SIG-M5 (cell line): ENCODE results near the gene DNAAF1.
"Not testable (repeated sequence)": the region's sequence is repeated elsewhere in the genome, so short reads cannot be mapped to it uniquely, and the experiment has no call there.

Experiments used
- DNase-seq: peaks from one replicate; lab custom pipeline; 2025; lab: John Stamatoyannopoulos, UW

DNAAF1 gene

DNA sequence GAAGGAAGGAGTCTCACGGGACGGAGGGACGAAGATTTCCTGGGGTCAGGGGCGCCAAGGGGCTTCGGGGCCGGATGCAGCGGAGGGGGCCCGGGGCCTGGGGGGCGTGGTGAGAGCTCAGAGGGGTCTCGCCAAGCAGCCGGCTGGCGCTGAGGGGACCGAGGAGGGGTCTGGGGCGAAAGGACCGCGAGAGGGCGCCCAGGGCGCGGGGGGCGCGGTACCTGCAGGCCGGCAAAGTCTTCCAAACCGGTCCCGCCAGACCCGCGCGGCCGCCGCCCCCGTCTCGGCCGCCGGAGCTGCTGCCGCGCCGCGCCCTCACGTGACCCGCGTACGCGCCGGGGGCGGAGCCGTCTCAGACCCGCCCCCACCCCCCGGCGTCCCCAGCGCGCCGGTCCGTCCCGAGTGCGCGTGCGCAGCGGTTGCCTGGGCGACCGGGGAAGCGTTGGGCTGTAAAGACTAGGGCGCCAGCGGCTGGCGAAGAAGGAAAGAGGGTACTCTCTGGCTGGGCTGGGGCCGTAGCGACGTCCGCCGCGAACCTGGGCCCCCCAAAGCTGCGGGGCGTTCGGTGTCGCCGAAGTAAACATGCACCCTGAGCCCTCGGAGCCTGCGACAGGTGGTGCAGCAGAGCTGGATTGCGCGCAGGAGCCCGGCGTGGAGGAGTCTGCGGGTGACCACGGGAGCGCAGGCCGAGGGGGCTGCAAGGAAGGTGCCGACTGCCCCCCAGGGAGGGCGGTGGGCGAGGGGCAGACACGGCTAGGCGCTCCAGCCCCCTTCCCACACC is at the start of gene DNAAF1, which contains the start of gene HSDL1:
Gene DNAAF1, plus strand, starts transcription at position 450 of the 781 bp plus-strand sequence. Its CDS starts 133 bp downstream, at position 583.
Gene HSDL1, minus strand, starts transcription at position 319 of the 781 bp plus-strand sequence. CDS start 13,856 bp downstream, outside the sequence.
- no peak for DNase-seq

DNA sequence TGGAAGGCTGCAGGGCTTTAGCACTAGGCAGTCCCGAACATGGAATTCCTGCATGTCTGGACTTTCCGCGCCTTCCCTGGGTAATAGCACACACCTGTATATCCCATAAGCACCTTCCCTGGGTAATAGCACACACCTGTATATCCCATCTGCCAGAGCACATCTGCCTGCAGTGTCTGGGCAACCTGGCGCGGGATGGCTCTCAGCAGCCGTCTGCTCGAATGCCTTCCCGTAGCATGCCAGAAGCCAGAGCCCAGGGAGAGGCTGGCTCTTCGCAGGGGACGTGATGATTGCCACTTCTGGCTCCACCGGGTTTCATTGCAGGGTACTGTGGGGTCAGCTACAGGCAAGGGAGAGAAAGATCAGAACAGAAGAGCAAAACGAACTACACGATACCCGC is 49.6 kb upstream of the DNAAF1 start:
- DNase-seq: no peak

DNA sequence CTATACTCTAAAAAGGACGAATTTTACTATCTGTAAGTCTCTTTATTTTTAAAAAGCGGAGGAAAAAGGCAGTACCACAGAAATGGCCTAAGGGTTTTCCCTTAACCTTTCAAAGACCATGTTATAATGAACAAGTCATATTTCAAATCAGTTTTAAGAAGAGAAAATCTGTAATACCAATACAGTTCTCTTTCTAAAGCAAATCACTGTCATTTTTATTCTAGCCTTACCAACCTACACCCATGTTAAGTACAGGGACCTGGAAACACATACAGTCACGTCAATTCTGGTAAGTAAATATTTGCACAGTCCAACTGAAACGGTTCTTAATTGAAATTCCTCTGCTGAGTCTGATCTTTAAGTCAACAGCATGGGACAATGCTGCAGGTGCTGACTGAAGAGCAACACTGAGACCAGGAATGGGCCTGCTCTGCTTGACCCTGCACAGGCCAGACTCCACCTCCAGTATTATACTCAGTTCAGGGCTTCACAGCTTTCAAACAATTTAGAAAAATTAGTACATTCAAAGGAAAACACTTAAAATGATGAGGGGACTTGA is 48.6 kb upstream of the DNAAF1 start:
- DNase-seq: no peak

DNA sequence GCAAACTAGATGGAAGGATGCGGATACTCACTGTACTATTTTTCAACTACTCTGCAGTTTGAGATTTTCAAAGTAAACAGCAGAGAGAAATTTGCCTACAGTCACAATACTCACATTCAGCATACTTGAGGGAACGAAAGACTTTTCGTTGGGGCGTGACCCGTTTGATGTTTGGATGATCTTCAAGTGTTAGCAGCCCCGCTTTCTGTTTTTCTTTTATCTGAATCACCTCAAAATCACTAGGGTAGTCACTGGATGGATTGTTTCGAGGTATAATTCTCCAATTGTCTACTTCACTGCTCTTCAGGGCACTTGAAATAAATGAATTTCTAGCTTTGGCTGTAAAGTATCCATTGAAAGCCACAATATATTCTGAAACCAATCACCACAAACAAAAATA is 46.2 kb upstream of the DNAAF1 start:
- no peak for DNase-seq

DNA sequence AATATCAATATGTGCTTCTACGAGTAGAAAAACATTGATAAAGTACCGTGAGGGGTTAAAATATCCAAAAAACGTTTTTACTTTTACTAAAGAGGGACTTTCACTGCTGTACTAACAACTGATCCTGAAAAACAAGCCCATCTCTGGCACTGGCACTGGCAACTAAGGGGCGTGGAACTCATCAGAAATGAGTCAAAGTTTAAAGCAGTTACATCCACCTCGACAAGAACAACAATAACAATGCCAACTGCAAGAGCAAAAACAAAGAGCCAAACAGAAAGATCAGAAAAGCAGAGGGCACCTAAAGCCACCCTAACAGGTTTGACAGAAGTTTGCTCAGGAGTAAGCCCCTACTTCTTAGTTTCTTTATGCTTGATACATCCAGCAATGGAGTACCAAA is 41.4 kb upstream of the DNAAF1 start:
- no peak for DNase-seq

DNA sequence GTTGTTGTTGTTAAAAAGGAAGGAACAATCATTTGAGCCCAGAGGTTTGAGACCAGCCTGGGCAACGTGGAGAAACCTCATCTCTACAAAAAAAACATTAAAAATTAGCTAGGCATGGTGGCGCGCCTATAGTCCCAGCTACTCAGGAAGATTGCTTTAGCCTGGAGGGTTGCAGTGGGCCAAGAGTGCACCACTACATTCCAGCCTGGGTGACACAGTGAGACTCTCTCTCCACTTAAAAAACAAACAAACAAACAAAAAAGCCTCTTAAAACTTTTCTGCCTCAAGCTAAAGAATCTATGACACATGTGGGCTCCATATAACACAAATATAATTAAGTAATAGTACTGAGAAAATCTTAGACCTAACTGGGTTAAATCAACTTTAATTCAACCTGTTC is 40.9 kb upstream of the DNAAF1 start:
- DNase-seq: no peak

DNA sequence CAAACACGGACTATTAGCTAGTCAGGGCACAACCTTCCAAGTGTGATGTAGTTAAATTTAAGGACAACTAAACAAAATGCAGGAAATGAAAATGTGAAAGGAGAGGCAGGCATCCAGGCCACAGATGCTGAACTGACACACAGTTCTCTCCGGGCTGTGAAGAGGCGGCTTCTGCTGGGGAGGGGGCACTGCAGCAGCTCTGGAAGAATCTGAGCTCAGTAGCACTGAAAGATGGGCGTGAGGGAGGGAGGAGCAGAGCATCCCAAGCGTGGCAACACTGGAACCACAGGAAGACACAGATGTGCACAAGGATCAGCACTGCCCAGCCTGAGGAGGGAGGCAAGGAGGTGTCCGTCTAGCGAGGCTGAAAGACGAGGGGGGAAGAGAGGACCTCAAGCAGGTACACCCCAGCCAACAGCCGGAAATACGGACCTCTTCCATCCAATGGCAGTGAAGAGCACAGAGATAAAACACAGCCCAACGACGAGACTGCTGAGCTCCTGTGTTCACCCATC is 39.8 kb upstream of the DNAAF1 start:
- no peak for DNase-seq

DNA sequence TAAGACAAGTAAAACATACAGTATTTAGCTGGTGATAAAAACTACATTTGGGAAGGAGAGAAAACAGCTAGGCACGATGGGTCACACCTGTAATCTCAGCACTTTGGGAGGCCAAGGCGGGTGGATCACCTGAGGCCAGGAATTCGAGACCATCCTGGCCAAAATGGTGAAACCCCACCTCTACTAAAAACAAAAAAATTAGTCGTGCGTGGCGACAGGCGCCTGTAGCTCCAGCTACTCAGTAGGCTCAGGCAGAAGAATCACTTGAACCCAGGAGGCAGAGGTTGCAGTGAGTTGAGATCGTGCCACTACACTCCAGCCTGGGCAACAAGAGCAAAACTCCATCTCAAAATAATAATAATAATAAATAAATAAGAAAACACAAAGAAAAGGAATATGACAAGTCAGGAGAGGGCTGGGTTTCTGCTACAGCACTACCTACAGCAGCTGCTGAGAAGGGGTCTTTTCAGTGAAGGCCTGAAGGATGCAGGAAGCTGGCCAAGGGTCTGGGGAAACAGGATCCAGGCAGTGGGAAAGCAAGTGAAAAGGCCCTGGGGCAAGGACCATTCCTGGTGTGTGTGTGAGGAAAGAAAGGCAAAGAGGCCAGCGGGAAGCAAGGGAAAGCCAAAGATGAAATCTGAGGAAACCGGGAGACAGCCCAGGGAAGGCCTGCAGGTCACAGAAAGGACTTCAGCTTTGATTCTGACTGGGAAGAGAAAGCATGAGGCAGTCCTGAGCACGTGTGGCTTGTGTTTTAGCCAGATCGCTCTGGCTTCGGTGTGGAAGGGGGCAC is 39.0 kb upstream of the DNAAF1 start:
- DNase-seq: no peak

DNA sequence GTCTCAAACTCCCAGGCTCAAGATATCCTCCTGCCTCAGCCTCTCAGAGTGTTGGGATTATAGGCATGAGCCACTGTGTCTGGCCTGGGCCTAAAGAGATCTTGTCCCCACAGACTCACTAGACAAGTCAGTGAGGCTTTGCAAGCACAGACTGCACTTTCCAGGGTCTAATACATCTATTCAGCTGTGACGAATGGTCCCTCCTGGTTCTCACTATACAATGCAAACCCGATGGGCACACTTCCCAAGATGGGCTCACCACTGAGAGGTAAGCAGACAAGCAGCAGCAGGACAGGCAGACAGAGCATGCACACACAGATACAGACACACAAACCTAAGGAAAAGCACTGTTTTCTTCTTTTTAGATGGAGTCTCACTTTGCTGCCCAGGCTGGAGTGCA is 37.2 kb upstream of the DNAAF1 start:
- no peak for DNase-seq

DNA sequence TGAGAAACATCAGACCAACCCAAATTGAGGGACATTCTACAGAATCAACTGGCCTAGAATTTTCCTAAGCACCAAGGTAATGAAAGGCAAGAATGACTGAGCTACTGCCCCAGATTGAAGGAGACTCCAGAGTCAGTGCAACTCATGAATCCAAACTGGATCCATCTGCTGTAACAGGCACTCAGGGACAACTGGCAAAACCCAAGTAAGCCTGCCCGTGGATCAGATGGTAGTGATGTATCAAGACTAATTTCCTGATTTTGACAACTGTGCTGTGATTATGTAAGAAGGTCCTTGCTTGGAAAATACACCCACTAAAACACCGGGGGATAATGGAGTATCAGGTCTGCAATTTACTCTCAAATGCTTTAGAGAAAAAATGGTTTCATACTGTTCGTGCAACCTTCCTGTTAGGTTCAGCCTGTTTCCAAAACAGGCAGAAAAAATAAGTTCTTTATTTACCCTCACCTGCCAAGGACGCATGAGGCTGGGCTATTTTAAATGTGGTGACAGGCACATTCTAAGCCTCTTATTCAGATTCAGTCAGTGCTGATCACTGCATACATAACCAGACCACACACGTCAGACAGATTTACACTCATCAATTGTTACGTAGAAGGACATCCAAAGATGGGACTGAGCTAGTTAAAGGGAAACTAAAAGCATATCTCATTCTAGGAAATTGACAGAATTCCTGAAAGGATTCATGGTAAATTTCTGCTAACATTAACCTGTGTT is 35.3 kb upstream of the DNAAF1 start:
- no peak for DNase-seq

DNA sequence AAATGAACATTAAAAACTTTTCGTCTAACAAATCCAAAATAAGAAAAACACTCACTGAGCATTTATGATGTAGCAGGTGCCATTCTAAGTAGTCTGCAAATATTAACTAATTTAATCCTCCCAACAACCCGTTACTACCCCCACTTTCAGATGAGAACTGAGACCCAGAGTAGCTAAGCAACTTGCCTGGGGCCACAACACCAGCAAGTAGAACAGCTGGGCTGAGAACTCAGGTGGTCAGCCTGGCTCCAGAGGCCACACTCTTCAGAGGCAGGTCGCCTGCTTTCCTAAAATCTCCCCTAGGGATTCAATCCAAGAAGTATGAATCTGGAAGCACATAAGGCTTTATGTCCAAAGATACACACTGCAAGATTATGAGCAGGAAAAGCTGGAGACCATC is 34.6 kb upstream of the DNAAF1 start:
- DNase-seq: no peak

DNA sequence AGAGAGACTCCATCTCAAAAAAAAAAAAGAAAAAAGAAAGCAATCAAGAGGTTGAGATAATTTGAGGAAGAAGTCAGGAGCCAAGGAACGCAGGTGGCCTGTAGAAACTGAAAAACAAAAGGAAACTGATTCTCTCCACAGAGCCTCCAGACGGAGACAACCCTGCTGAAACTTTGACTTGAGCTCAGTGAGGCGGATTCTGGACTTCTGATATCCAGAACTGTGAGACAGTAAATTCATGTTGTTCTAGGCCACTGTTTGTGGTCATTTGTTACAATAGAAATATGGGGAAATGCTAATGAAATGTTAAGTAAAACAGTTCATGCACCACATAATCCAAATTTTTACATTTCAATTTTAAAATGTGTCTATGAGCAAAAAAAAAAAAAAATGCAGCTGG is 33.6 kb upstream of the DNAAF1 start:
- no peak for DNase-seq

DNA sequence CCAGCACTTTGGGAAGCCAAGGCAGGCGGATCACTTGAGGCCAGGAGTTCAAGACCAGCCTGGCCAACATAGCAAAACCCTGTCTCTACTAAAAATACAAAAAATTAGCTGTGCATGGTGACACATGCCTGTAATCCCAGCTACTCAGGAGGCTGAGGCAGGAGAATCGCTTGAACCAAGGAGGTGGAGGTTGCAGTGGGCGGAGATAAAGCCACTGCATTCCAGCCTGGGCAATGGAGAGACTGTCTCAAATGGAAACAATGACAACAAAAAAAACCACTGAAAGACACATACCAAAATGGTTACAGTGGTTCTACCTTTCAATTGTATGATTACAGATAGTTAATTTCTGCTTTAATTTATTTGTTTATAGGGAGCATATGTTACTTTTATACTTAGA is 33.2 kb upstream of the DNAAF1 start:
- not testable (repeated sequence) for DNase-seq

DNA sequence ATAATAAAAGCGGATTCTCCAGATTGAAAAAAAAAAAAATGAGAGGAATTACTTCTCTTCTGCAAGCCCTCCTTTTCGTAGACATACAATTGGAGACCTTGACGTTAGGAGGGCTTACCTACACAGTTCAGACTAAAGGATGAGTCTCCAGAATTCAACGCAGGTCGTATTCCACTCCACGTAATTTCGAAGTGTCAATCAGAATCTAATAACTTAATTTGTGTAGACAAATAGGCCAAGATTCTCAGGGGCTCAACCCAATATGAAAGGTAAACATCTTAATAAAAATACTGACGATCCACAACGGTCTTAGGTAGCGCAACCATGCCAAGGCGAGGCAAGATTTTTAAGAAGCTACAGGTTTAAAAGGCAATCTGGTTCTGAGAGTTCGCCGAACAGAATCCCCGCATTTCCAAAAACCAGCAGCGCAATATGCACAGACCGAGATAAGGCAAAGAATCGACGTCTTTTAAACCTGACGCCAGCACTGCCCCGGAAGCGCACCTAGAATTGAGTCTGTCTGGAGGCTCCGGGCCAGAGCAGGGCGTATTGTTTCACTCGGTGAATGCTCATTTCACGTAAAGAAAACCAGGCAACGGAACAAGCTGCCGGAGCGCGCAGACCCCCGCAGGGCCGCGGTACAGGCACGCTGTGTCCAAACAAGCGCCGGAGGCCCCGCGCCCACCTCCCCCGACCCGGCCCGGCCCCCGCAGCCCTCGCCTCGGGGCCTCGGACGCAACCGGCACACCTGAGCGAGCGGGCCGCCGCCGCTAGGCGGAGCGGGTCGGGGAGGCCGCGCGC is 29.0 kb upstream of the DNAAF1 start:
- no peak for DNase-seq

DNA sequence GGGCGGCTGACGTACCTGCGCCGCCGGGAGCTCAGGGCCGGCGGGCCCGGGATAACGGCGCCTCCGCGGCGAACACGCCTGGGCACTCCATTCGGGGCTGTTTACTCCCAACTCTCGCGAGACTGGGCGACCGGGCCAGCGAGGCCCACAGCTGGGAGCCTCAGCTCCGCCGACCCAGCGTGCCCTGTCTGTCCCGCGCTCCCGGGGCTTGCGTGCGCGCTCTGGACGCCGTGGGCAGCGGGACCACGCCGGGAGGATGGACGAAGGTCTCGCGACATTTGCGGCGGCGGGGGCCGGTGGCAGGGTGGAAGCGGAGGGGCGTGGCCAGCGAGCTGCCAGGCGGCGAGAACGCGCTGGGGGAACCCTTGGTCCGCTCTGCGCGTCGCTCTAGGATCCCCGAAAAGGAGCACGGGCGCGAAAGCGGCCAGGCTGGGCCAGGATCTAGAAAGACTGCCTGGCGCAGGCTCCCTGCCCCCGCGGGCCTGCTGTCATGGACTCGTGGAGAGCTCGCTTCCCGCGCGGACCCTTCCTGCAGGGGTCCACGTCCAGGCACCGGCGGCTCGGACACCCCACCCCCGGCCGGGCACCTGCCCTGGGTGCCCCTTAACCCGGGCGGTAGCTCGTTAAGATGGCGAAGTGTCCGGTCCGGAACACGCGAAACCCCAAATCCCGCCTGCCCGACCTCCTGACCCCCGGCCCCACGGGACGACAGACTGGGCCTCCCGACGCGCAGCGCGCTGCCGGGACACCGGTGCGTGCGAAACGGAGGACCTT is 28.2 kb upstream of the DNAAF1 start, which contains the start of gene MBTPS1:
Gene MBTPS1, minus strand, starts transcription at position 223 of the 774 bp plus-strand sequence. CDS start 15,159 bp downstream, outside the sequence.
- DNase-seq: peak; percentile 55

DNA sequence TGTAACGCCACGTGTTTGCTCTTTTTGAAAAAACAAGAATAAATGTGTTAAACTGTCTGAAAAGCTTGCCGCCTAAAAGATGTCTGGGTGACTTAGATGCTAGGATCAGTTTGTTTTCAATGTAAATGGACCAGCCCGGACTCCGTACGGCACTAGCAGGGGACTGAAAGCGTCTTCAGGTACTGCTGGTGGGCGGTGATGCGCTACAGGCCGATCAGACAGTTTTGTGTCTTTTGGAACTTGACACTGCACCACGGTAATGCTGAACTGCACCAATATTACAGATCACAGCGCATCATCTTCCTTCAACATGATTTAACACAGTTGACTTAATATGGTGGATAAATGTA is 27.6 kb upstream of the DNAAF1 start:
- no peak for DNase-seq

DNA sequence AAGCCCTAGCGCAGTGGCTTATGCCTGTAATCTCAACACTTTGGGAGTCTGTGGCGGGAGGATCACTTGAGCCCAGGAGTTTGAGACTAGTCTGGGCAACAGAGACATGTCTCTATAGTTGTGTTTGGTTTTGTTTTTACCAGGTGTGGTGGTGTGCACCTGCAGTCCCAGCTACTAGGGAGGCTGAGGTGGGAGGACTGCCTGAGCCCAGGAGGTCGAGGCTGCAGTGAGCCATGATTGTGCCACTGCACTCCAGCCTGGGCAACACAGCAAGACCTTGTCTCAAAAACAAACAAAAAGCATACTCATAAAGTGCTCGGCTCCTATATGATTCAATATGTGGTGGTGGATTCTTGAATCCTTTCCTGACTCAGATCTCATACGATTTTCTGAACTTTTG is 26.8 kb upstream of the DNAAF1 start:
- DNase-seq: not testable (repeated sequence)

DNA sequence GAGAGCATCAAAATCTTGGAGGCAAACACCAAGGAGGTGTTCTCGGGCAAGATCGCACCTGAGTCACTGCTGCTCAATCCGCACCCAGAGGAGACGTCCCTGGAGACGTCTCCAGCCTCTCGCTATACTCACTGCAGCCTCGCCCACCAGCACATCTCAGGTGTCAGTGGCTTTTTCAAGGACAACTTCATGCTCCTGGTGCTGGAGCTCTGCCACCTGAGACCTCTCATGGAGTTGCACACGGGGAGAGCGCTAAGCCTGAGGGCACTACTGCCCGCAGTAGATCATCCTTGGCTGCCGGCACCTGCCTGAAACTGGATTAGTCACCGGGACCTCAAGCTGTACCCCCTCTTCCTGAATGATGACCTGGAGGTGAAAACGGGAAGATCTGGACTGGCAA is 25.7 kb upstream of the DNAAF1 start:
- DNase-seq: no peak

DNA sequence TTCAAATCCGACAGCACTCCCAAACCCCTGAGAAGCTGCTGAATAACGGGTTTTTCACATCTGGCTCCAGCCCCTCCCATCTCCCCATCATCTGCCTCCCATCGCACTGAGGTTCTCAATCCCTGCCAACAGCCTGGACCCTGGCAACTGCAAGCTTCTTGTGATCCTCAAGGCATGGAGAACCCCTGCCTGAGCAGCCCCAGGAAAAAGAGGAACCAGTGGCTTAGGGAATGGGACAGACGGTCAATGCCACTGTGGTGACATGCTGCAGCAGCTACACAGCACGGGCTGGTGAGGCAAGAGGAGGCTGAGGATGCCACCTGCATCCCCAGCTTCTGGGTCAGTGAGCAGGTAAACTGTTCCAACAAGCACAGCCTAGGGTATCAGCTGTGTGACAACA is 25.1 kb upstream of the DNAAF1 start:
- DNase-seq: no peak

DNA sequence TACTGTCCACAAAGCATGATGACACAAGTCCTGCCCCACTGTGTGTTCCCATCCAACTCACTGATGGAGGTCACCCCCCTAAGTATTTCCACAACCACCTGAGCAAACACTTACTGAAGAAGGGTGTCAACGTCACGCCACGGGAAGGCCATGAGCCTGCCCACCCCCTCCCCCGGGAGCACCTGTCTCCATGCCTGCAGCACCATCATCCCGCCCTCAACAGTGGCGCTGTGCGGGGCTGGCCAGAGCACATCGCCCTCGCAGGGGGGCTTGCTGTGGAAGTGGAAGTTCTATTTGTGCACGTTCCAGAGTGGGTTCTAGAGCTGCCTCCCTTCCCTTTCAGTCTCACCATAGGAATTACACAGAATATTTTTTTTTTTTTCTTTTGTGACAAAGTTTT is 24.1 kb upstream of the DNAAF1 start:
- no peak for DNase-seq
